Testis (tissue), 3 donors: ENCODE results near the gene TMEM213. TPM values are rescaled to one million over a fixed set of nuclear protein-coding genes. Genes with fewer than 3 reads are reported as not detected.
A peak's percentile ranks its signal among the peaks of the same experiment; 100 is the strongest.

Source experiments
- DNase-seq: peaks from one replicate; pipeline ENCODE4 v3.0.0-alpha.2; 2019
- H3K27ac ChIP-seq, 2 donors: fragments of 200-600 bp; sonication (generic); one replicate each; pipeline ENCODE4 v1.5.1; 2019
- H3K27me3 ChIP-seq: fragments of 200-600 bp; sonication (generic); one replicate; pipeline ENCODE4 v1.5.1; 2019
- H3K36me3 ChIP-seq: fragments of 200-600 bp; sonication (generic); one replicate; pipeline ENCODE4 v1.5.1; 2017; ENCODE audit warnings: low read depth; ENCODE audit errors: missing control alignments
- H3K4me1 ChIP-seq: fragments of 200-600 bp; sonication (generic); one replicate; pipeline ENCODE4 v1.5.1; 2019
- H3K4me3 ChIP-seq, 2 donors: fragments of 200-600 bp; sonication (generic); one replicate each; pipeline ENCODE4 v1.5.1; 2017 to 2019
- H3K9me3 ChIP-seq: fragments of 200-600 bp; sonication (generic); one replicate; pipeline ENCODE4 v1.5.1; 2017
- CTCF ChIP-seq, 3 experiments: fragments of 450-650 bp in 2 of 3; fragments of 200-600 bp in 1 of 3; sonication (generic) in 1 of 3; IDR thresholded peaks; one replicate each; pipeline ENCODE4 v1.5.1; 2016 to 2019; ENCODE audit warnings: antibody characterized with exemption in 3 of 3, mild to moderate bottlenecking in 2 of 3, moderate library complexity in 1 of 3
- POLR2A ChIP-seq: fragments of 450-650 bp; IDR thresholded peaks from one replicate; pipeline ENCODE4 v1.6.1; 2017; ENCODE audit warnings: antibody characterized with exemption, mild to moderate bottlenecking, moderate library complexity
- WGBS, 2 donors: methylation state at CpG; one replicate each; pipeline ENCODE4 v1.1.5; 2018; 5-methylcytosine and 5-hydroxymethylcytosine counted together
- intact Hi-C: fragments of 100-400 bp; cut with DNase I; formaldehyde crosslinking; loops from one replicate; pipeline ENCODE4 v1.15.1; 2023; ENCODE audit warnings: low total_unique reads
- polyA plus RNA-seq: library from polyadenylated mRNA; stranded (reverse); fragments of 350-450 nt; fragmentation: Illumina TruSeq; extraction: RNeasy Lipid Tissue Mini Kit (QIAGEN cat#74804); gene quantifications from one replicate; pipeline ENCODE4 v1.2.3, GENCODE V29; 2014; ENCODE audit warnings: low read depth, low replicate concordance; ENCODE audit not compliant: insufficient read depth
- total RNA-seq, 2 donors: library from RNA; depleted of rRNA; stranded (reverse); fragments of >200 nt; gene quantifications; one replicate each; pipeline ENCODE4 v1.2.3, GENCODE V29; 2016

TMEM213 gene
- total and polyA plus RNA-seq, 3 donors from 2014 or later: 0.09 to 0.31 TPM; not detected in 1

- no peak overlapping the region for H3K4me3 ChIP-seq
- DNase-seq: no peak
- no peaks in the 10 kb centered on the region for H3K27me3 ChIP-seq
- no peaks in the 10 kb centered on the region for H3K36me3 ChIP-seq
- H3K9me3 ChIP-seq: no peaks in the 10 kb centered on the region
- 69 to 77% methylated on average over 9 of the region's 9 CpGs for WGBS, 2 donors
- intact Hi-C loops: no loop called here
- H3K4me1 ChIP-seq: no peaks in the 10 kb centered on the region
- no peak for TF ChIP-seq CTCF (IDR thresholded peaks at IDR 0.05)
- TF ChIP-seq POLR2A: no peak
- H3K27ac ChIP-seq: no peak overlapping the region
Measured at GRCh38 chr7:138838166-138838565, 40.4 kb downstream of the TMEM213 start.

GRCh38 chr7:138842111-138842510 lies 44.3 kb downstream of the TMEM213 start:
- WGBS, 2 donors: 89 to 100% methylated on average over 7 to 12 of the region's 12 CpGs
- intact Hi-C loops: no loop called here
- no peak for DNase-seq
- TF ChIP-seq CTCF (IDR thresholded peaks at IDR 0.05) (no peak), POLR2A (no peak)
- no peaks in the 10 kb centered on the region for H3K27me3 ChIP-seq
- no peak overlapping the region for H3K27ac ChIP-seq
- no peak overlapping the region for H3K4me3 ChIP-seq
- no peaks in the 10 kb centered on the region for H3K9me3 ChIP-seq
- H3K36me3 ChIP-seq: no peaks in the 10 kb centered on the region
- no peaks in the 10 kb centered on the region for H3K4me1 ChIP-seq

GRCh38 chr7:138843632-138844580 lies 46.1 kb downstream of the TMEM213 start:
- peak overlapping the region in 1 of 2 donors; percentile 35 for H3K4me3 ChIP-seq
- no peaks in the 10 kb centered on the region for H3K27me3 ChIP-seq
- no peaks in the 10 kb centered on the region for H3K36me3 ChIP-seq
- no peaks in the 10 kb centered on the region for H3K4me1 ChIP-seq
- no peak overlapping the region for H3K27ac ChIP-seq
- TF ChIP-seq CTCF (IDR thresholded peaks at IDR 0.05): no peak
- no peak for TF ChIP-seq POLR2A
- WGBS, 2 donors: 57 to 58% methylated on average over 20 of the region's 20 CpGs
- peak; percentile 31 for DNase-seq
- intact Hi-C loops: no loop called here
- H3K9me3 ChIP-seq: no peaks in the 10 kb centered on the region

- no peak for DNase-seq
- H3K4me1 ChIP-seq: no peaks in the 10 kb centered on the region
- H3K27ac ChIP-seq: no peak overlapping the region
- TF ChIP-seq CTCF (IDR thresholded peaks at IDR 0.05) (no peak), POLR2A (no peak)
- intact Hi-C loops: no loop called here
- H3K9me3 ChIP-seq: no peaks in the 10 kb centered on the region
- 44 to 63% methylated on average over 2 of the region's 2 CpGs for WGBS, 2 donors
- no peak overlapping the region for H3K4me3 ChIP-seq
- H3K36me3 ChIP-seq: no peaks in the 10 kb centered on the region
- no peaks in the 10 kb centered on the region for H3K27me3 ChIP-seq
Measured at GRCh38 chr7:138845711-138846110, 47.9 kb downstream of the TMEM213 start.
